ENCODE measurements around the gene CDT1. TPM values are rescaled to one million over a fixed set of nuclear protein-coding genes. Genes with fewer than 3 reads are reported as not detected.
A peak's percentile ranks its signal among the peaks of the same experiment; 100 is the strongest.
"Not testable (repeated sequence)": the region's sequence is repeated elsewhere in the genome, so short reads cannot be mapped to it uniquely, and the experiment has no call there.

Gene CDT1
- total and polyA plus RNA-seq, 3 donors from 2014 or later: 11.9 to 19.1 (median 14.9) TPM

DNA sequence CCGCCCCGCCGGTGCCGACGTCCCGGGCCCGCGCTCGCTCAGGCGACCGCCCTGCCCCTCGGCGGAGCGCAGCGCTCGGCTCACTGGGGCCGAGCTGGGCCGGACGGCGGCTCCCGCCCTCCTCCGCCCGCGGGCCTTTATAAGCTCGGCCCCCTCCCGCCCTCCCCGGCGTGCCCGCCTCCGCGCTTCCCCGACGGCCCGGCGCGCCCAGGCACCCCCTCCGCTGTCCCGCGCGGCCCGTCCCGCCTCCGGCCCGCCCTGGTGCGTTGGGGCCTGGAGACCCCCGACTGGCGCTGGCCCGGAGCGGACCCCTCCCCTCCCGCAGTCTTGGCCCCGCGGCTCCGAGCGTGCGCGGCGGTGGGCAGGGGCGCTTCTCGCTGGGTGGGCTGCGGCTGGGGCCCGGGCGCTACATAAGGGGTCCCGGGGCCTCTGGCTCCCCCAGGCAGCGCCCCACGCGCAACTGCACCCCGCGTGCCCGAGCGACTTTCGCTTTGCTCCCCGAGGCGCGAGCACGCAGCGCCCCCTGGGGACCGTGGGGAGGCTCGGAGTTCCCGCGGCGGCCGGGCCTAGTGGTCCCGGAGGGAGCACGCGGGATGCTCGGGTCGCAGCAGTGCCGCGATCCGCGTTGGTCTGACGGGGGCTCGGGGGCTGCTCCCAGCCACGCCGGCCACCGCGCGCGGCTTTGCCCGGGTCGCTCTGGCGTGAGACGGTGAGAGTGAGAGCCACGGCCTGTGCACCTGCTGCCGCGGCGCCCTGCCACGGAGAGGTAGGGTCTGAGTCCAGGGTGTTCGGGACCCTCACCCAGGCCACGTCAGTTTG lies 18.3 kb upstream of the CDT1 start, which contains the start of gene PIEZO1:
Gene PIEZO1, minus strand, starts transcription at position 115 of the 819 bp plus-strand sequence. CDS start 256 bp downstream, outside the sequence.
- H3K4me1 ChIP-seq: peaks cover under 1% of the 10 kb centered on the region
- 3 to 40% methylated on average over 1 to 82 of the region's 110 CpGs for WGBS, 2 donors
- H3K4me3 ChIP-seq: peak within 1 kb of the TSS; percentile 62 to 71
- peak; percentile 81 to 85 (median 83) for TF ChIP-seq CTCF (IDR thresholded peaks at IDR 0.05)
- TF ChIP-seq POLR2A (IDR thresholded peaks at IDR 0.05): no peak
- intact Hi-C loops (cut with DNase I; ENCODE audit: low total_unique reads): no loop called here
- H3K27ac ChIP-seq: peak within 1 kb of the TSS; percentile 67 to 86
- H3K27me3 ChIP-seq: no peaks in the 10 kb centered on the region
- H3K9me3 ChIP-seq: no peaks in the 10 kb centered on the region
- no peaks in the 10 kb centered on the region for H3K36me3 ChIP-seq (ENCODE audit: low read depth, missing control alignments)
- DNase-seq: peak; percentile 65

DNA sequence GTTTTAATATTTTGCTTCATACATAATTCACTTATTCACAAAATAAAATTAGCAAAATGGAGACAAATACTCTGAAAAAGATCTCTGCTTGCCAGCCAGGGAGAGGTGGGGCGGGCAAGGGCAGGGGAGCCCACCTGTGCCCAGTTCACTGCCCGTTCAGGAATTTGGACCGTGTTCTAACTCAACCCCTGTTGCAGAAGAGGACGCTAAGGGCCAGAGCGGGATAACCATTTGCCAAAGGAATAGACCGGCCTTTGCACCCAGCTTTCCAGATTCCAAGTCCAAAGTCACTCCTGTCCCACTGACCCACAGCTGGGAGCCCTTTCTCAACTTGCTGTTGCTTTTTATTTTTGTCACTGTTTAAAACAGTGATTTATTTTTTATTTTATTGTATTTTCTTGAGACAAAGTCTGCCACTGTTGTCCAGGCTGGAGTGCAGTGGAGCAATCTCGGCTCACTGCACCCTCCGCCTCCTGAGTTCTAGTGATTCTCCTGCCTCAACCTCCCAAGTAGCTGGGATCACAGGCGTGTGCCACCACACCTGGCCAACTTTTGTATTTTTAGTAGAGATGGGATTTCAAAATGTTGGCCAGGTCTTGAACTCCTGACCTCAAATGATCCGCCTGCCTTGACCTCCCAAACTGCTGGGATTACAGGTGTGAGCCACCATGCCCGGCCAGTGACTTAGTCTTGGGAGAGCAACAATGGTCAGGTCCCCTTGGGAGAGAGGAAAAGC lies 15.8 kb upstream of the CDT1 start:
- intact Hi-C loops (cut with DNase I; ENCODE audit: low total_unique reads): no loop called here
- TF ChIP-seq CTCF (IDR thresholded peaks at IDR 0.05) (no peak), POLR2A (IDR thresholded peaks at IDR 0.05) (no peak)
- DNase-seq: no peak
- Histone ChIP-seq H3K36me3 (ENCODE audit: low read depth, missing control alignments) (no peaks in the 10 kb centered on the region), H3K9me3 (no peaks in the 10 kb centered on the region), H3K4me3 (no peak overlapping the region), H3K27me3 (no peaks in the 10 kb centered on the region), H3K4me1 (peaks cover 3% of the 10 kb centered on the region), H3K27ac (no peak overlapping the region)
- 90 to 93% methylated on average over 11 of the region's 11 CpGs for WGBS, 2 donors

DNA sequence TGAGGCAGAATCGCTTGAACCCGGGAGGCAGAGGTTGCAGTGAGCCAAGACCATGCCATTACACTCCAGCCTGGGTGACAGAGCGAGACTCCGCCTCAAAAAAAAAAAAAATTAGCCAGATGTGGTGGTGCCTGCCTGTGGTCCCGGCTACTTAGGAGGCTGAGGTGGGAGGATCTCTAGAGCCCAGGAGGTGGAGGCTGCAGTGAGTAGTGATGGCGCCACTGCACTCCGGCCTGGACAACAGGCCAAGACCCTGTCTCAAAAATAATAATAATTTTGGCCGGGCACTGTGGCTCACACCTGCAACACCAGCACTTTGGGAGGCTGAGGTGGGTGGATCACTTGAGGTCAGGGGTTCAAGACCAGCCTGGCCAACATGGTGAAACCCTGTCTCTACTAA lies 14.8 kb upstream of the CDT1 start:
- DNase-seq; H3K4me3 ChIP-seq; H3K27me3 ChIP-seq; H3K9me3 ChIP-seq; H3K36me3 ChIP-seq (ENCODE audit: low read depth, missing control alignments); H3K27ac ChIP-seq; H3K4me1 ChIP-seq; intact Hi-C loops (cut with DNase I; ENCODE audit: low total_unique reads): not testable (repeated sequence)
- WGBS, 2 donors: 92 to 94% methylated on average over 8 of the region's 8 CpGs

GRCh38 chr16:88789594-88789993 lies 14.0 kb upstream of the CDT1 start:
- Histone ChIP-seq H3K27me3 (no peaks in the 10 kb centered on the region), H3K4me1 (peaks cover 3% of the 10 kb centered on the region), H3K4me3 (no peak overlapping the region), H3K9me3 (no peaks in the 10 kb centered on the region), H3K36me3 (ENCODE audit: low read depth, missing control alignments) (no peaks in the 10 kb centered on the region), H3K27ac (no peak overlapping the region)
- 82 to 87% methylated on average over 7 of the region's 7 CpGs for WGBS, 2 donors
- intact Hi-C loops (cut with DNase I; ENCODE audit: low total_unique reads): no loop called here
- no peak for TF ChIP-seq POLR2A (IDR thresholded peaks at IDR 0.05)
- DNase-seq: no peak

- H3K4me1 ChIP-seq: peaks cover 3% of the 10 kb centered on the region
- no peak overlapping the region for H3K27ac ChIP-seq
- no peaks in the 10 kb centered on the region for H3K27me3 ChIP-seq
- H3K9me3 ChIP-seq: no peaks in the 10 kb centered on the region
- no peaks in the 10 kb centered on the region for H3K36me3 ChIP-seq (ENCODE audit: low read depth, missing control alignments)
- TF ChIP-seq POLR2A (IDR thresholded peaks at IDR 0.05) (no peak), CTCF (IDR thresholded peaks at IDR 0.05) (no peak)
- intact Hi-C loops (cut with DNase I; ENCODE audit: low total_unique reads): no loop called here
- DNase-seq: no peak
- 40 to 42% methylated on average over 13 to 22 of the region's 24 CpGs for WGBS, 2 donors
- no peak overlapping the region for H3K4me3 ChIP-seq
Observed at GRCh38 chr16:88790312-88791211, 13.0 kb upstream of the CDT1 start.

Measured in testis (tissue), 3 donors.